Activated CD4-positive, alpha-beta T cell treated with anti-CD3 and anti-CD28 coated beads, Interleukin-2, amount 50 U/mL, for 4 hours (primary cell): ENCODE measurements around the gene PDE6D.

Experiments used
- DNase-seq, 2 experiments: peaks; one replicate each; pipeline ENCODE4 v3.0.0-alpha.2; 2020

Gene PDE6D

DNA sequence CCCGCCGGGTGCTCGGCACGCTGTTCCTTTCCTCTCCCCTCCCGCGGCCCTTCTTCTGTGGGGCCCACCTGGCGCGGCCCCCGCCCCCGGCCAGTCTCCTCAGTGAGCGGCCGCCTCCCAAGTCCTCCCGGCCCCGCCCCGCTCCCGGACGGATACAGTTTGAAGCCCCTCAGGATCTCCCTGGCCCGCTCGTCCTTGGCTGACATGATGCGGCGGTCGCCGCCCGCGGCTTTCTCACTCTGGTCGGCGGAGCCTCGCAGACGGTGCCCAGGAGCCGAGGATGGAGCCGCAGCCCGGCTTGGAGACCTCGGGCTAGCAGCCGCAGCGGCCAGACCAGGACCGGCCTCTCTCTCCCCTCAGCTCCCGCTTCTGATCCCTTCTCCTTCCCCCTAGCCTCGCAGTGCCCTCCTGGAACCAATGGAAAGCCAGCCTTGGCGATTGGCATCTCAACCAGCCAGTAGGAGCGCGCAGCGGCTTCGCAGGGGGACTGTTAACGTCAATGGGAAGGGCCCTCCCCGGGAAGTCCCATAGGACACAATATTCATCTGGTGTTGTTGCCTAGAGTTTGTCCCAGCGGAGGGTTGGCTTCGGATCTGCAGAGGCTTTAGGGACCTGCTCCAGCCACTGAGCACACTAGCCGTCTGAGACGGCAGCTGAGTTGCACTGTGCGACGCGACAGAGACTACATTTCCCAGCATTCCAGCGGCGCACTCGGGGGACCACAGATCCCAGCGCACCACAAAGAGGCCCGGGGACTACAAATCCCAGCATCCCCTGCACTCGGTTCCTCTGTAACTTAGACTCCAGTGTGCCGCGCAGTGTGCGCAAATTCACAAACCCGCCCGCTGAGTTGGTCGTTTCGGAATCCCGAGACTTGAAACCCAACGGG, at the start of gene PDE6D:
PDE6D (minus strand) TSS at position 374 of the 889 bp plus-strand sequence; CDS start at position 206, 168 bp downstream.
- peak; percentile 92 to 94 for DNase-seq

DNA sequence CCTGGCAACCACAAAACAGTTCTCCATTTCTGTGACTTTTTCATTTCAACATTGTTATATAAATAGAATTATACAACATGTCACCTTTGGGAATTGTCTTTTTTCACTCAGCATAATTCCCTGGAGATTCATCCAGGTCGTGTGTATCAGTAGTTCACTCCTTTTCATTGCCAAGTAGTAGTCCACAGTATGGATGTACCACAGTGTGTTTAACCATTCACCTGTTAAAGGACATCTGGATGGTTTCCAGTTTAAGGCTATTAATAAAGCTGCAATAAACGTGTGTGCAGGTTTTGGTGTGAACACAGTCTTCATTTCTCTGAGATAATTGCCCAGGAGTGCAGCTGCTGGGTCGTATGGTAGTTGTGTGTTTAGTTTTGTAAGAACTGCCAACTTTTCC, 40.8 kb upstream of the PDE6D start:
- DNase-seq: no peak

DNA sequence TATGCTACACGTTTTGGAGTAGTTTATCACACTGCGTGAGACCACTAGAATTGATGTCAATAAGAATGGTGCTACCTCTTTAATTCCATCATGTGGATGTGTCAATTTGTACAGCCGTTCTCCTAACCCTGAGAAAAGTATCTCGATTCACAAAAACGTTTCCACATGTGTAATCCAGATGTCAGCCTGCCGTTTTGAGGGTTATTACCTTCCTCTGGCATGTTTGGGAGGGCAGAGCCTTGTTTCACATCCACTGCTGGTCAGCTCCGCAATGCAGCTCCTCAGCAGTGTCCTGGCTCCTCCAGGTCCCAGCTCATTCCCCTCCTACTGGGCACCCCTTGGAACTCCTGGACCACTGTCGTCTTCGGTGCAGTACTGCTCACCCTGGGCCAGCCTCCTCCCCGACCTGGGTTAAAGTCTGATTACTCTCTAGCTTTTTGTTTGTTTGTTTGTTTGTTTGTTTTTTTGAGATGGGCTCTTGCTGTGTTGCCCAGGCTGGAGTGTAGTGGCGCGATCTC, 39.8 kb upstream of the PDE6D start:
- no peak for DNase-seq

DNA sequence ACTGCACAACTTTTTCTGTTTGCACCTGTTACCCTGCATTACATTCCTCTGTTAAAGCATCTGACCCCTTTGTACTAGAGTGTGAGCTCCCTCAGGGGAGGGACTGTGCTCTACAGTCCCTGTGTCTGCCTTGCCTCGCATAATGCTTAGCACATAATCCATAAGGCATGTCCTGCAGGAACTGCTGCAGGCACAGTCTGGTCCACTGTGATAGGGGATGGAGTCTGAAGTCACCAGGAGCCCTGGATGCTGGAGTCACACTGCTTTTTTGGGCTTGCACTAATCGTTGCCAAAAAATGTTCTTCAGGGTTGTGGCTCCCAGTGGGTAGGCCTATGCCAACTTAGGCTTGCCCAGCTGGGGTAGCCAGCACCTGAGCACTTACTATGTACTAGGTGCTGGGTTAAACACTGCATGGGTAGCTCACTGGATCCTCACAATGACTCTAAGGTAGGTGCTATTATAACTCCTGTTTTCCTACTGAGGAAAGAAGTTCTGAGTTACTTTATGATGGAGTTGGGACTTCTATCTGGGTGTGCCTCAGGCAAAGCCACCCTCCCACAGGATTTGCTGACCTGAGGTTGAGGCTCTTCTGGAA, 38.5 kb upstream of the PDE6D start:
- DNase-seq: no peak

DNA sequence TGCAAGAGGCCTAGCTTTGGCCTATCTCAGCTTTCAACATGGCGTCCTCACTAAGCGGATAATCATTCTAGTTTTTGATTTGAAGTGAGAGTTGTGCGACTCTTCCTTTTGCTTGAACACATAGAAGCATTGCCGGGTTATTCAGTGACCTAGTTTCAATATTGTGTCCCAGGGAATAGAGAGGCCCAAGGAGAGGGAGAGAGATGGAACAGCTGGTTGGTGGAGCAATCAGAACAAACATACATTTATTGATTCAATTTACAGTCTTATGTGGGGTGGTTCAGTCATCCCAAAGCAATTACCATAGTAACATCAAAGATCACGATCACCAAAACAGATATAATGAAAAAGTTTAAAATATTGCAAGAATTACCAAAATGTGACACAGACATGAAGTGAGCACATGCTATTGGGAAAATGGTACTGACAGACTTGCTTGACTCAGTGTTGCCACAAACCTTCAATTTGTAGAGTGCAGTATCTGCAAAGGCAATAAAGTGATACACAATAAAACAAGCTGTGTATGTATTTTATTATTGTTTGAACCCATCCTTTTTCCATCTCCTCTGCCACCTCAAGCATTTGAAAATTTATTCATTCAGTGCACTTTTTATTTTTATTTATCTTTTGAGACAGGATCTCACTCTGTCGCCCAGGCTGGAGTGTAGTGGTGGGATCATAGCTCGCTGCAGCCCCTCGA, 35.4 kb upstream of the PDE6D start:
- DNase-seq: no peak

DNA sequence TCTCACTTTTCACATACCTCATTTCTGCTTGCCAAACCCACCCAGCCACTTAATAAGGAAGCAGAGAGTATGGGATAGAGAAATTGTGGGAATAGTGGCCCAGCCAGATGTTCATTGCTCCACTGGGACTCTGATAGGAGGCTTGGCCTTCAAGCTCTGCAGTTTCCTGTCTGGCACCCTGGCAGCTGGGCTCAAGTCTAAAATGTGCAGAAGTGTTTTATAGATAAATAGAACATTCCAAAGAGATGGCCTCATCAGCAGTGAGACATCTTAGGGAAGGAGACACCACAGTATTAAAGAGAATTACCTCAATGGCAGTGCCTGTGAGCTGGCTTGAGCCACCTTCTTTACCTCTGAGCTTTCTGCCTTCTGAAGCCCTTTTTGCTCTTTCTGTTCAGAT, 29.8 kb upstream of the PDE6D start:
- no peak for DNase-seq

DNA sequence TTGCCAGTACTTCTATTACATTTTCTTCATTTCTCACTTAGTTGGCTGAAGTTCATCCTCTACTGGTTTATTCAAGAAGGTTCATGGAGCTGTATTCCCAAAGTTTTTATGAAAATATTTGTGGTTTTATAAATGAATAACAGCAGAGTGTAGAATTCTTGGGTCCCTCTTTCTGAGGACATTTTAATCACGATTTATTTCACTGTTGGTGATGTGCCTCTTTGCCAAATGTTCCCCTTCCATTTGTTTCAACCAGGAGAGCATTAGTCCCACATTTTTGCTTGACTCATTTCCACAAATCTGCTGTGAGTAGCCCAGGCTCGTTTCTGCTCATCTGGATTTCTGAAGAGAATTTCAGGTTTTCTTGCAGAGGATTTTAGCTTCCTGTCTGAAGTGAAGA, 25.9 kb upstream of the PDE6D start:
- DNase-seq: no peak

DNA sequence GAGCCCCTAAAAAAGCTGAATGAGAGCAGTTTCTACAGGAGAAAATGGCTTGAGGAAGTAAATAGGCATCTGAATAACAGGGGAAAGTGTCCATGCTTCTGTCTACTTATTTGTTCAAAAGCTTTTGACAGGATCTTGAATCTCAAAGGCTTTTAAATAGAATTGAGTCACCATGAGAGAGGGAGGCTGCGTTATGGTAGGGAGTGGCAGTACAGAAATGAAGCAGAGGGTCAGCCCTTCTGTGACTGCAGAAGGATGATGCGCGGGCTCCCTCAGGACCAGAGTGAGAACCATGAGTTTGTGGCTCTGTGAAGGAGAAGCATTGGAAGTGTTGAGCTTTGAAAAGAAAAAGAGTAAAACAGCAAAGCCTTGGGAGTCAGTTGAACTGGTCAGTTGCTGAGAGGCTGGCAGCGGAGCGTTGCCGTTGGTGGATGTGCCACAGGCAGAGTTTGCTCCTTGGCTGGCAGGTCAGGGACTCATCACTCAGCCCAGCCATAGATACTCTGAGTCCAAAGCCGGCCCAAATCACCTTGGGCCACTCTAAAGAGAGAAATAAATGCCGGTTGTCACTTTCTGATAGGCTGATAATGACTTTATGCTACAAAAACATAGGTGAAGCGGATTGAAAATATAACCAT, 22.5 kb upstream of the PDE6D start:
- no peak for DNase-seq

DNA sequence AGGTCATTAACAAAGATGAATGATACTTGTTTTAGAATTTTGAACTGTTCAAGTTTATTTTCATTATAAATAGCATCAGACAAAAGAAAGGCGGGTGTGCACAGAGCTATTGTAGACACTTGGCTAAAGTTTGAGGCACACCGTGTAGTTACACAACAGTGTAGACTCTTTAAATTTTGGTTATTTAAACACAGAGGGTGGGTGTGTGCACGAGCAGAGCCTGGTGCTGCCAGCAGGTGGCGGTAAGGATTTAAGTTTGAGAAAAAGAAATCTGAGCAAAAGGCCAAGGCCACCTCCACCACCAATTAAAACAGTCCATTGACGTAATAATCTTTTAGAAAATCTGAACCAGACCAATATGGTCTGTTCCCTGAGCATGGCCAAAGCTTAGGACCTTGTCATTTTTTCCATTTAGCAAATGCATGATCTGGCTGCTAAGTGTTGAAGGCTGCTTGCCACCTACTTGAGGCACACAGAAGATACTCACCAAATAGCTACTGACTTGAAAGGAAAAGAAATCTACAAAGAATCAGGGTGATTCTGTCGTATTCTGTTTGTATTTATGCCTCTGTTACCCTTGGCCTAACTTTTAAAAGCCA, 19.5 kb upstream of the PDE6D start:
- DNase-seq: no peak

DNA sequence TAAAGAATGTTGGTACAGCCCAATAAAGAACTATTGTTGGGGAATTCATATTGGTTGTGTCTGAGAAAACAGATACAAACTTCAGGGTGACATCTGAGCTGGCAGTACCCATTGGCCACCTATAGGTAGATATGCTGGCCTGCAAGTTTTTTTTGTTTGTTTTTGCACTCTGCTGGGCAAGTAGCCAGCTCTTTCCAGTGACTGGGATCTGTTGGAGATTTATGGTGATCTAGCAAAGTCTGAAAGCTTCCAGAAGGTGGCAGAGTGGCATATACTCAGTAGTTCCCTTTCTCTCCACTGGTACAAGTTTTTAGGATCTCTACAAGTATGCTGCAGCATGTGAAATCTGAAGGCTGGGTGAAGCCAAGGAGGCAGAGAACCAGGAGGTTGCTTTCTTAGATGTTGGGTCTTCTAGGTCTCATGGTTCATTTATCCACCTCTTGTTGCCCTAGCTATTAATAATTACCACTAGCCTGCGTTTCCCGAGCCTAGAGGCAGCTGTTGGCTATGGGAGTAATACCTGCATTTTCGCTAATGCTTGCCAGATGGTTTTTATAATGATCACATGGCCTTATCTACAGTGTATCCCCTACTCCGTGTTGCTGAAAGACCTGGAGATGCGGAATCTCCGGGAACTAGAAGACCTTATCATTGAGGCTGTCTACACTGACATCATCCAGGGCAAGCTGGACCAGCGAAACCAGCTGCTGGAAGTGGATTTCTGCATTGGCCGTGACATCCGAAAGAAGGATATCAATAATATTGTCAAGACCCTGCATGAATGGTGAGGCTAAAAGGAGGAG, 14.6 kb upstream of the PDE6D start:
- DNase-seq: no peak

DNA sequence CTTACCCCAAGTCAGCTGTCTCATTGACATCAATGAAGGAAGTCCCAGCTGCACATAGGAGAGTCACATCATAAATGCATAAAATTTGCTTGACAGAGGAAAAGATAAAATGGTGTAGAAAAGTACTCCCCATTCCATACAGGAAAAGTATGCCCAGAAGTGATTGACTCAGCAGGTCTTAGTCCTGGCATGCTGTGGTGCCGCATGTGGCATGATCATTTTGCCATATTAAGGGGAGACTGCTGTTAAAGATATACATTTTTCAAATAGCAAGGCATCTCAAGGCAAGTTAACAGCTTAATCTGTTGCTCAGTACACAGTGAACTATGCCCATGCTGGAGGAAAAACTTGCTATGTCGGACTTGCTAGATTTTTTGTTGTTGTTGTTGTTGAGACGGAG, 13.3 kb upstream of the PDE6D start:
- no peak for DNase-seq

DNA sequence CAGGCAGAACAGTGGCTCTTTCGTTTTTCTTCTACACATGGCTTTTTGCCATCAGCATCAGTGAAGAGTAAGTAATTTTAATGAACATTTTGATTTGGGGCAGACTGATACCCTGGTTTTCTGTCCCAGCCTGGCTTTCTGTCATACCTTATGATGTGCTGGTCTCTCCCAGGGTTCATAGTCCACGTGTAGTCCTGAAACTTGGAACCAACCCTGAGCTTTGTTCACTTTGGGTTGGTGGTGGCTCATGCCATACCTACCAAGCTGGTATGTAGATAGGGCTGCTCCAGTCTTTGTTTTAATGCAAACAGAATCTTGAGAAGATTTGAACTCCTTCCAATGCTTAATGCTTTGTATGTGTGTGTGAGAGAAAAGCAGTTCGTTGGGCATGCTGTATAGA, 10.0 kb upstream of the PDE6D start:
- no peak for DNase-seq

DNA sequence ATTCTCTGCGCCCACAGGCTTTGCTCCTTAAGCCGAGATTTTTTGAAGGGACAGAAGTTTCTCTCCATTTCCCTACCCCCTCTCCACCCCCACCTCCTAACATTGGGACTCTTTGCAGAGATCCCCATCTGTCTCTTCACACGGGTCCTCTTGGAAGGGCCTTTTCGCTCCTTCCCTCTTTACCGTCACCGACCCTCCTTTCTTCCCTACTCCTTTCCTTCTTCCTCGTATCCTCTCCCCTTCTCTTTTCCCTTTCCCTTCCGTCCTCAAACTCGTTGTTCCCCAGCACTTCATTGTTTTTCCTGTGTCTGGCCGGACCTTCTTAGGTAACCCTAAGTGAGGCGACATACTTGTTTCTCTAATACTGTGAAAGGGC, 5.8 kb upstream of the PDE6D start:
- DNase-seq: no peak

DNA sequence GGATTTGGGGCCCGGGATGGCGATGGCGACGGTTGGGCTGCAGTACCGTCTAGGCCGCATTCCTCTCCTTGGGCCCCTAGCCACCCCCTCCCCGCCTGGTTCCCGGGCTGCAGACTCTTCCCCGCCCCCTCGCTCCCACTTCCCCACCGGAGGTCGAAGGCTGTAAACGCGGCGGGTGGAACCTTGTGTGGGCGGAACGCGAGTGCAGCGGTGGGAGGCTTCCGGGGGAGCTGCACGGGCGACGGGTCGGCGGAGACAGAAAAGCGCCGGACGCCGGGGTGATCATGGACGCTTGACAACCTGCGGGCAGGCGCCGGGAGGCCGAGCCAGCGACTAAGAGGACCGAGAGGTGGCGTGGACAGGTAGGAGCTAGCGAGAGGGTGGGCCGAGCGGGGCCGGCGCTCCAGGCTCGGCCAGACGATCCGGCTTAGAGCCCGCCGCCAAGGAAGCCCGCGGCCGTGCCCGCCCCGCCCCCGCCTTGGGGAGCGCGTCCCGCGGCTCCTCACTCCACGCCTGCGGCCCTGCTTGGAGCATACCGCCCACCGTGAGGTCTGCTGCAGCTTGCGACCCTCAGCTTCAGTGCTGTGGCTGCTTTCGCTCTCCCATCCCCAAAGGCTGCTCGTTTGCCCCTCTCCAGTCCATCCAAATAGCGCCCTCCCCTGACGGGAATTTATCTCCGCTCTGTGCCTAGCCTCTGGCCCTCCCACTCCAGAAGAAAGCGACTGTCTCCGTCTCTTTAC, 5.3 kb upstream of the PDE6D start, which contains the start of gene COPS7B:
COPS7B (plus strand) TSS at position 269 of the 740 bp plus-strand sequence. CDS start 2,126 bp downstream, outside the sequence.
- peak; percentile 71 to 79 for DNase-seq

DNA sequence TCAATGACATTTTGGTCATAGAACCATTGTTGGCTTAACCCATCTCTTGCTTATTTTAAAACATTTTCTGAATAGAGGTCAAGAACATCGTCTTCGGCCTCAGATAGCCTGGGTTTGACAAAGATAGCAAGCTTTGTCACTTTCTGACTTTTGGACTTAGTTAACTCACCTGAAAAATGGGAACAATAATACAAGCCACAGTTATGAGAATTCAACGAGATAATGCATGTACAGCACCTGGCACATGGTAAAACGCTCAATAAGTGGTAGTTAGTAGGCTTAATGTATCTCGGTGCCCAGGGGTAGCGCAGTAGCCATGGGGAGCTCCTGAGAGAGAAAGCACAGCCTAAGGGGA, 4.7 kb upstream of the PDE6D start:
- no peak for DNase-seq

DNA sequence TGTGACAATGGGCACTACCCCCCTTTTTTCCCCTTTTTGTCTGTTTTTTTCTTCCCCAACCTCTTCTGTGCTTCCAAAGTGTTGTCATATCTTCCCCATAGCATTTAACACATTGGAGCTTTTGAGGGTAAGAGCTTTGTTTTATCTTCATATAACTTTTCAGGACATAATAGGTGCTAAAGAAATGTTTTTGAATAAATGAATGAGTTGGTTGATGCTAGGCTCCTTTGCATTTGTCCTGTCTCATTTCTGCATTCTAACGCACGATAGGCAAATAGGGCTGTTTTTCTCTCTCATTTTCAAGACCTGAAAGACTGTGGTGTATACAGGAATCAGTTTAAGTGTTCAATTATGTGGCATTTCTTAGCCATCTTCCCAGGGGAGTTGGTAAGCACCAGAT, 4.3 kb upstream of the PDE6D start:
- DNase-seq: no peak

DNA sequence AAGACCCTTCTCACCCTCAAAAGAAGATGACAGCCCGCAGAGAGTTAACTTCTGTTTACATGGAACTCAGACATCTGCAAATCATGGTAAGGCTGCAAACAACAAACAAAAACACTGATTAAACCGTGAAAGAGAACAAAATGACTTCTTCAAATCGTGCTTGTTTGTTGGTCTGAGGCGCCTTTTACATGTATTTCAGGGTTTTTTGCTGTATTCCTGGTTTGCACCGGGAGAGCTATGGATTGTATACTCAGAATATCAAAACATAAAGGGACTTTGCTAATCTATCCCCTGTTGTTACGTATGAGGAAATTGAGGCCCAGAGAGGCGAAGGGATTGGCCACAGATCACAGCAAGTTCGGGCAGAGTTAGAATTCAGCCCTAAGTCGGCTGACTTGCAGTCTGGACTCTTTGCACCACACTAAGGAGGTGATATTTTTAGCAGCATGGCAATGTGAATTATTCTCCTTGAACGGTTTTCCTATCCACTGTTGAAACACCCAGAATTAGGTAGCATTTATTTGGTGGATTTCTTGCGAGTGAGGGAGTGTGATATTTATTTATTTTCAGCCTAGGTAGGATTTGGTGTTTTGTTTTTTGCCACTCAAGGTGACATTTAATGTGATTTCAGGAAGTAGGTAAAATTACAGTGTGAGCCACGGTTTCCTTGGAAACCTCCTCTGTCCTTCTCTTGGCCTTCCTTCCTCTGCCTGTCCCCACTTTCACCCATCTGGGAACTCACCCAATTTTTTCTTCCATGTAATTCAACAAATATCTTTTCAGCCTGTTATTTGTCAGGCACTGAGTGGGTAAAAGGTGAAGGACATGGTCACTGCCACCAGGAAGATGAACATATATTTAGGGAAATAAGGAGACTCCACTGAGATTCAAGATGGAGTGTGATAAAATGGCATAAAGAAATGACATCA, 980 bp upstream of the PDE6D start:
- DNase-seq: no peak

DNA sequence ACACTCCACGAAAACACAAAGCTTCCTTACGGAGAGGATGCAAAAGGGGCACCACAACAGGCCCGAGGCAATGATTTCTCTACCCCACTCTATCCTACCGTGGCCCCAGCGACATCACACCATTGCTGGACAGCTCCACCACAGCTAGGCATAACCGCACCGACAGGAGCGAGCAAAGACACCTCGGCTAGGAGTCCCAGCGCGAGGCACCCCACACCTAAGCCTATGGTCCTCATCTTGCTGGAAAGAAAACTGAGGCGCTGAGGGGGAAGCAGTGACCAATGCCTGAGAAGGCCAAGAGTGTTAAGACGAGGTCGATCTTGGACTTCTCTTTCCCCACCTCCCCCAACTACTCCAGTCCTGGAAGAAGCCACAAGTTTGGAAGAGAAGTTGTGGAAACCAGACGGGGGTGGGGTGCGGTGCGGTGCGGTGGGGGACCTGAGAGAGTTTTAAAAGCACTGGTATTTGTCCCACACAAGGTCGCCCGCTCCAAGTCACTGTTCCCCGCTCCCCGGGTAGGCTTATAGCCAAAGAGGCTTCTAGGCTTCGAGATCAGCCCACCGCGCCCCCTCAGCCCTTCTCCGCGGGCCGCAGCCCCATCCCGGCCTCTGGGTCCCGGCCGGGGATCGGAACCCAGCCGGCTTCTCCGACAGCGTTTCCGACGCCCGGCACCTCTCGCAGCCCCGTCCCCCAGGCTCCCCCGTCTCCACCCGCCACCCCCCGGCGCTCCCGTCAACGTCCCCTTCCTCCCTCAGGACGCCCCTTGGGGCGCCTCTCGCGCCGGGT, 766 bp downstream of the PDE6D start:
- no peak for DNase-seq
